PC-9 (cell line): ENCODE results near the gene SLC22A31. TPM values are rescaled to one million over a fixed set of nuclear protein-coding genes. Genes with fewer than 3 reads are reported as not detected.
A peak's percentile ranks its signal among the peaks of the same experiment; 100 is the strongest.
"Not testable (repeated sequence)": the region's sequence is repeated elsewhere in the genome, so short reads cannot be mapped to it uniquely, and the experiment has no call there.

ENCODE experiments used
- BruUV-seq: library from RNA; stranded (reverse); fragments of 400-500 nt; replicated peaks from 2 replicates; lab custom pipeline; 2021; lab: Mats Ljungman, UMichigan
- CTCF ChIA-PET: fragments of 300-600 bp; sonication (Branson Sonifier 250); formaldehyde crosslinking; loops from one replicate; lab custom pipeline; 2022; ENCODE audit warnings: antibody characterized with exemption; lab: Charles Lee
- POLR2A ChIA-PET: fragments of 300-600 bp; sonication (Branson Sonifier 250); formaldehyde crosslinking; loops from one replicate; lab custom pipeline; 2022; ENCODE audit warnings: antibody characterized with exemption; ENCODE audit not compliant: unreplicated experiment; lab: Charles Lee
- DNase-seq, 2 experiments: peaks; one replicate each; pipeline versions ENCODE4 v3.0.0 to v3.0.0-alpha.2; 2015 to 2022; ENCODE audit warnings: mixed read lengths in 1 of 2
- H2AFZ ChIP-seq: fragments of 200-600 bp; sonication (generic); 2 replicates; pipeline ENCODE4 v1.8.1; 2017; ENCODE audit warnings: antibody characterized with exemption
- H3F3A ChIP-seq: fragments of 200-600 bp; sonication (generic); 2 replicates; pipeline ENCODE4 v1.8.1; 2017; ENCODE audit warnings: antibody characterized with exemption, mild to moderate bottlenecking, low read depth; ENCODE audit not compliant: insufficient read depth
- H3K27ac ChIP-seq: fragments of 200-600 bp; sonication (generic); 2 replicates; pipeline ENCODE4 v1.6.1; 2016; ENCODE audit warnings: mixed run types
- H3K27me3 ChIP-seq: fragments of 200-600 bp; sonication (generic); 2 replicates; pipeline ENCODE4 v1.6.1; 2016; ENCODE audit warnings: low read depth, mixed run types; ENCODE audit not compliant: insufficient read depth
- H3K36me3 ChIP-seq: fragments of 200-600 bp; sonication (generic); 2 replicates; pipeline ENCODE4 v1.6.1; 2016; ENCODE audit warnings: low read depth, mixed run types
- H3K4me1 ChIP-seq: fragments of 200-600 bp; sonication (generic); replicated peaks from 2 replicates; pipeline ENCODE4 v1.6.1; 2016; ENCODE audit warnings: mixed run types; ENCODE audit not compliant: insufficient read depth
- H3K4me2 ChIP-seq: fragments of 200-600 bp; sonication (generic); 2 replicates; pipeline ENCODE4 v1.6.1; 2017; ENCODE audit warnings: mixed run types
- H3K4me3 ChIP-seq: fragments of 200-600 bp; sonication (generic); 2 replicates; pipeline ENCODE4 v1.6.1; 2016; ENCODE audit warnings: mixed run types
- H3K79me2 ChIP-seq: fragments of 200-600 bp; sonication (generic); 2 replicates; pipeline ENCODE4 v1.6.1; 2017; ENCODE audit warnings: low read depth, mixed run types
- H3K9me2 ChIP-seq: fragments of 200-600 bp; sonication (generic); 2 replicates; pipeline ENCODE4 v1.8.1; 2017; ENCODE audit warnings: mild to moderate bottlenecking; ENCODE audit not compliant: insufficient read depth
- H3K9me3 ChIP-seq: fragments of 200-600 bp; sonication (generic); 2 replicates; pipeline ENCODE4 v1.8.1; 2016; ENCODE audit warnings: low read depth; ENCODE audit not compliant: insufficient read depth
- H4K20me1 ChIP-seq: fragments of 200-600 bp; sonication (generic); 2 replicates; pipeline ENCODE4 v1.8.1; 2017; ENCODE audit not compliant: insufficient read depth
- CTCF ChIP-seq: fragments of 200-600 bp; sonication (generic); conservative IDR thresholded peaks from 2 replicates; pipeline ENCODE4 v1.6.1; 2017; ENCODE audit warnings: mixed run types, antibody characterized with exemption, mild to moderate bottlenecking, moderate library complexity
- EZH2 ChIP-seq: fragments of 200-600 bp; sonication (generic); IDR thresholded peaks from 2 replicates; pipeline ENCODE4 v1.8.0; 2017; ENCODE audit warnings: antibody characterized with exemption, low read depth
- intact Hi-C: fragments of 100-400 bp; cut with micrococcal nuclease; formaldehyde crosslinking; loops from one replicate; pipeline ENCODE4 v1.10.0; 2022; ENCODE audit not compliant: unreplicated experiment
- total RNA-seq: library from RNA; stranded (reverse); gene quantifications from 2 replicates; pipeline ENCODE4 v1.2.3, GENCODE V29; 2021

SLC22A31 gene
- total RNA-seq, 1 experiment from 2014 or later, result 2.5 TPM

- Histone ChIP-seq H3K27me3 (peaks cover 5% of the 10 kb centered on the region; the same call in 1 of the 2 replicates), H3F3A (peaks cover 13% of the 10 kb centered on the region; the same call in 1 of the 2 replicates), H3K9me3 (no peaks in the 10 kb centered on the region), H3K79me2 (no peaks in the 10 kb centered on the region), H3K4me1 (peaks cover 11% of the 10 kb centered on the region), H3K4me2 (peak overlapping the region; percentile 46), H3K36me3 (no peaks in the 10 kb centered on the region), H4K20me1 (no peaks in the 10 kb centered on the region; the same call in 1 of the 2 replicates), H2AFZ (no peak overlapping the region), H3K27ac (no peak overlapping the region), H3K4me3 (no peak overlapping the region), H3K9me2 (no peaks in the 10 kb centered on the region)
- peak; percentile 87 for TF ChIP-seq CTCF
- TF ChIP-seq EZH2, result no peak
- DNase-seq, result peak; percentile 63 to 94
- BruUV-seq, result no TSS peak
- POLR2A ChIA-PET, result interaction anchor here (0.7 kb wide), 1 partner anchor 349 kb away, joined by 3 read pairs; no protein-coding TSS in a partner anchor
- CTCF ChIA-PET, result interaction anchor here (0.8 to 1.7 kb wide), 5 partner anchors 225 to 430 kb away, joined by 3 to 7 read pairs (median 3); no protein-coding TSS in a partner anchor
- intact Hi-C loops, result loop anchor here (5.0 kb wide), 2 partner anchors 225 to 430 kb away; no protein-coding TSS in a partner anchor
Observed at GRCh38 chr16:89167425-89167941, 32.9 kb downstream of the SLC22A31 start.

GRCh38 chr16:89166696-89167424 lies 33.5 kb downstream of the SLC22A31 start:
- Histone ChIP-seq H2AFZ (no peak overlapping the region), H3K36me3 (no peaks in the 10 kb centered on the region), H3F3A (peaks cover 11% of the 10 kb centered on the region; the same call in 1 of the 2 replicates), H3K4me1 (peaks cover 11% of the 10 kb centered on the region), H3K4me2 (peak overlapping the region; percentile 46), H3K27ac (no peak overlapping the region), H3K9me2 (no peaks in the 10 kb centered on the region), H3K27me3 (0 out of 2 replicates have a peak, but pooled peaks cover 3% of the 10 kb centered on the region), H4K20me1 (no peaks in the 10 kb centered on the region; the same call in 1 of the 2 replicates), H3K9me3 (no peaks in the 10 kb centered on the region), H3K4me3 (no peak overlapping the region), H3K79me2 (no peaks in the 10 kb centered on the region)
- intact Hi-C loops, result loop anchor here (5.0 kb wide), 2 partner anchors 225 to 430 kb away; no protein-coding TSS in a partner anchor
- CTCF ChIA-PET, result interaction anchor here (0.5 to 1.7 kb wide), 6 partner anchors 224 to 1221 kb away, joined by 3 to 7 read pairs (median 3); no protein-coding TSS in a partner anchor
- no peak for DNase-seq
- TF ChIP-seq CTCF, result no peak
- no peak for TF ChIP-seq EZH2
- no TSS peak for BruUV-seq
- POLR2A ChIA-PET, result interaction anchor here (0.7 kb wide), 1 partner anchor 349 kb away, joined by 3 read pairs; no protein-coding TSS in a partner anchor

- H3K4me3 ChIP-seq, H3K36me3 ChIP-seq, H3F3A ChIP-seq, POLR2A ChIA-PET, H3K27me3 ChIP-seq, H4K20me1 ChIP-seq, CTCF ChIA-PET, H3K4me1 ChIP-seq, H3K9me3 ChIP-seq, H3K9me2 ChIP-seq, BruUV-seq, DNase-seq, H3K27ac ChIP-seq, H3K79me2 ChIP-seq, H2AFZ ChIP-seq, H3K4me2 ChIP-seq: not testable (repeated sequence)
- intact Hi-C loops, result loop anchor here (5.0 kb wide), 2 partner anchors 223 to 428 kb away; no protein-coding TSS in a partner anchor
Observed at GRCh38 chr16:89165681-89165979, 34.7 kb downstream of the SLC22A31 start.
